Ovary (tissue), 3 donors: Measurements from ENCODE around the gene PXMP4.

ENCODE experiments used
- EP300 ChIP-seq: sonication (generic); formaldehyde crosslinking; IDR thresholded peaks from one replicate; pipeline ENCODE4 v1.6.1; 2017; ENCODE audit warnings: antibody characterized with exemption
- POLR2A ChIP-seq: fragments of 450-650 bp; IDR thresholded peaks from one replicate; pipeline ENCODE4 v1.6.1; 2017; ENCODE audit warnings: antibody characterized with exemption, mild to moderate bottlenecking, moderate library complexity
- TF ChIP-seq, protein P1 (sequence below), 3 donors: fragments of 450-650 bp in 2 of 3; fragments of 200-600 bp in 1 of 3; IDR thresholded peaks; one replicate each; pipeline versions ENCODE4 v1.5.1 to v1.8.0; 2016 to 2022; ENCODE audit warnings: antibody characterized with exemption in 3 of 3, mild to moderate bottlenecking in 1 of 3
- donor health status: DM: no; HTN: no; CAD: no.

DNA sequence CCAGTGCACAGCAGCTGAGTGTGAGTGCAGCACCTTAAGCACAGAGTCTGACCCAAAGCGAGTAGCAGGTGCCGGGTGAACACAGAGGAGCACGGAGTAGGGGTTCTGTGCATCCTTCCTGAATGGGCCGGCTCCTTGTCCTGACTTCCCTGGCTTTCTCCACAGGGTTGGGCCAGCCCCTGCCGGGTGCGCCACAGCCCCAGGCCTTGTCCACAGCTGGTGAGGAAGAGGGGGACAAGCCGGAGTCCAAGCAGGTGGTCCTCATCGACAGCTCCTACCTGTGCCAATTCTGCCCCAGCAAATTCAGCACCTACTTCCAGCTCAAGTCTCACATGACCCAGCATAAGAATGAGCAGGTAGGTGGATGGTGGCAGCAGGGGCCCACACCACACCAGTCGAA is 46.6 kb upstream of the PXMP4 start:
- TF ChIP-seq, protein P1, sequence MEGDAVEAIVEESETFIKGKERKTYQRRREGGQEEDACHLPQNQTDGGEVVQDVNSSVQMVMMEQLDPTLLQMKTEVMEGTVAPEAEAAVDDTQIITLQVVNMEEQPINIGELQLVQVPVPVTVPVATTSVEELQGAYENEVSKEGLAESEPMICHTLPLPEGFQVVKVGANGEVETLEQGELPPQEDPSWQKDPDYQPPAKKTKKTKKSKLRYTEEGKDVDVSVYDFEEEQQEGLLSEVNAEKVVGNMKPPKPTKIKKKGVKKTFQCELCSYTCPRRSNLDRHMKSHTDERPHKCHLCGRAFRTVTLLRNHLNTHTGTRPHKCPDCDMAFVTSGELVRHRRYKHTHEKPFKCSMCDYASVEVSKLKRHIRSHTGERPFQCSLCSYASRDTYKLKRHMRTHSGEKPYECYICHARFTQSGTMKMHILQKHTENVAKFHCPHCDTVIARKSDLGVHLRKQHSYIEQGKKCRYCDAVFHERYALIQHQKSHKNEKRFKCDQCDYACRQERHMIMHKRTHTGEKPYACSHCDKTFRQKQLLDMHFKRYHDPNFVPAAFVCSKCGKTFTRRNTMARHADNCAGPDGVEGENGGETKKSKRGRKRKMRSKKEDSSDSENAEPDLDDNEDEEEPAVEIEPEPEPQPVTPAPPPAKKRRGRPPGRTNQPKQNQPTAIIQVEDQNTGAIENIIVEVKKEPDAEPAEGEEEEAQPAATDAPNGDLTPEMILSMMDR (IDR thresholded peaks at IDR 0.05) = no peak
- TF ChIP-seq POLR2A (no peak), EP300 (no peak)
